HepG2 (cell line): ENCODE measurements around the gene TF. TPM values are rescaled to one million over a fixed set of nuclear protein-coding genes. Genes with fewer than 3 reads are reported as not detected.

Experiments used
- ATAC-seq: fragments of 200-7000 bp; cut with Tn5 transposase; 3 replicates; pipeline ENCODE4 v1.9.1; 2020; ENCODE audit warnings: mild to moderate bottlenecking, moderate library complexity
- BruUV-seq: library from RNA; stranded (reverse); fragments of 400-500 nt; replicated peaks from 2 replicates; lab custom pipeline; 2021; lab: Mats Ljungman, UMichigan
- CTCF ChIA-PET: fragments of 300-600 bp; formaldehyde crosslinking; extraction: SDS; loops from one replicate; lab custom pipeline; 2021; ENCODE audit warnings: low total read pairs, inconsistent platforms, low intra/inter-chr PET ratio; lab: Yijun Ruan, JAX
- POLR2A ChIA-PET: fragments of 350-600 bp; sonication (Branson Sonifier 250); formaldehyde crosslinking; loops from one replicate; lab custom pipeline; 2020; ENCODE audit warnings: antibody characterized with exemption, inconsistent platforms; lab: Yijun Ruan, JAX
- DNase-seq: peaks from one replicate; pipeline ENCODE4 v3.0.0-alpha.2; 2015; ENCODE audit warnings: low spot score
- FAIRE-seq: peaks from 3 replicates; lab custom pipeline; 2011; peaks lifted over from hg19 to GRCh38; lab: Jason Lieb, UNC
- H2AFZ ChIP-seq: one replicate; pipeline ENCODE4 v1.6.1; 2011; ENCODE audit warnings: low read length, inconsistent platforms
- H3K27ac ChIP-seq: fragments of 300-600 bp; 3 replicates; pipeline ENCODE4 v1.8.0; 2011; ENCODE audit warnings: mixed run types, mild to moderate bottlenecking, mixed read lengths, low read length, inconsistent platforms; ENCODE audit not compliant: insufficient read depth; ENCODE audit errors: extremely low read length
- H3K27me3 ChIP-seq, 2 experiments: fragments of 200-600 bp in 1 of 2; 2 replicates in 1 of 2; 3 replicates in 1 of 2; pipeline versions ENCODE4 v1.6.0 to v1.8.0; 2011; ENCODE audit warnings: low read length in 2 of 2, mild to moderate bottlenecking in 2 of 2, moderate library complexity in 2 of 2, inconsistent platforms in 1 of 2; ENCODE audit not compliant: insufficient read depth in 2 of 2, control insufficient read depth in 1 of 2
- H3K36me3 ChIP-seq, 2 experiments: fragments of 200-600 bp in 1 of 2; replicated peaks in 1 of 2; 2 replicates in 1 of 2; 3 replicates in 1 of 2; pipeline versions ENCODE4 v1.5.1 to v1.8.0; 2011; ENCODE audit warnings: low read length in 2 of 2, inconsistent platforms in 1 of 2; ENCODE audit not compliant: insufficient read depth in 2 of 2, control insufficient read depth in 1 of 2
- H3K4me1 ChIP-seq: 2 replicates; pipeline ENCODE4 v1.5.1; 2012; ENCODE audit warnings: low read length, inconsistent platforms; ENCODE audit not compliant: insufficient read depth
- H3K4me2 ChIP-seq: 2 replicates; pipeline ENCODE4 v1.6.0; 2011; ENCODE audit warnings: low read depth, low read length, inconsistent platforms
- H3K4me3 ChIP-seq, 3 experiments: fragments of 200-600 bp in 1 of 3; sonication (generic), shearing (Covaris generic) in 1 of 3; replicated peaks in 1 of 3; 2 replicates each; pipeline ENCODE4 v1.5.1; 2011 to 2016; ENCODE audit warnings: low read length in 3 of 3, inconsistent platforms in 2 of 3, low read depth in 2 of 3, mild to moderate bottlenecking in 2 of 3, control low read depth in 1 of 3, mixed read lengths in 1 of 3; ENCODE audit not compliant: insufficient read depth in 1 of 3
- H3K79me2 ChIP-seq: one replicate; pipeline ENCODE4 v1.6.1; 2011; ENCODE audit warnings: low read length, inconsistent platforms; ENCODE audit not compliant: insufficient read depth
- H3K9ac ChIP-seq: 2 replicates; pipeline ENCODE4 v1.6.0; 2011; ENCODE audit warnings: mild to moderate bottlenecking, low read depth, low read length, inconsistent platforms; ENCODE audit not compliant: insufficient read depth
- H3K9me3 ChIP-seq: 2 replicates; pipeline ENCODE4 v1.5.1; 2012; ENCODE audit warnings: mild to moderate bottlenecking, low read length
- H4K20me1 ChIP-seq: 2 replicates; pipeline ENCODE4 v1.6.0; 2011; ENCODE audit warnings: inconsistent platforms, mild to moderate bottlenecking, low read length, moderate library complexity; ENCODE audit not compliant: insufficient read depth
- BORCS8-MEF2B ChIP-seq: sonication (generic); formaldehyde crosslinking; IDR thresholded peaks from 2 replicates; pipeline ENCODE4 v1.8.0; 2022; ENCODE audit warnings: mild to moderate bottlenecking, missing genetic modification reagents
- CCAR2 ChIP-seq: fragments of 200-400 bp; formaldehyde crosslinking; optimal IDR thresholded peaks from 2 replicates; pipeline ENCODE3; 2018; ENCODE audit warnings: low read depth, mild to moderate bottlenecking, low read length, moderate library complexity
- MYPOP ChIP-seq: sonication (generic); formaldehyde crosslinking; IDR thresholded peaks from 2 replicates; pipeline ENCODE4 v1.8.1; 2023; ENCODE audit warnings: mild to moderate bottlenecking, moderate library complexity, missing genetic modification reagents
- NR1H2 ChIP-seq: sonication (generic); formaldehyde crosslinking; IDR thresholded peaks from 2 replicates; pipeline ENCODE4 v1.8.1; 2022; ENCODE audit warnings: low read depth, missing genetic modification reagents, borderline replicate concordance
- RFX3 ChIP-seq: IDR thresholded peaks from 2 replicates; pipeline ENCODE4 v1.6.1; 2016; ENCODE audit warnings: missing biosample characterization, missing genetic modification reagents
- SOX6 ChIP-seq, 2 experiments: fragments of 450-650 bp in 1 of 2; sonication (generic) in 1 of 2; formaldehyde crosslinking in 1 of 2; IDR thresholded peaks; 2 replicates each; pipeline versions ENCODE4 v1.4.0 to v1.6.1; 2017 to 2020; ENCODE audit warnings: antibody characterized with exemption in 1 of 2, mild to moderate bottlenecking in 1 of 2, missing genetic modification reagents in 1 of 2
- TCF12 ChIP-seq, 2 experiments: fragments of 450-650 bp in 1 of 2; sonication (generic) in 1 of 2; formaldehyde crosslinking in 1 of 2; IDR thresholded peaks; 2 replicates each; pipeline versions ENCODE4 v1.6.1 to v1.8.0; 2017 to 2022; ENCODE audit warnings: antibody characterized with exemption in 1 of 2, mild to moderate bottlenecking in 1 of 2, missing genetic modification reagents in 1 of 2, moderate library complexity in 1 of 2
- ZHX2 ChIP-seq, 2 experiments: sonication (generic) in 1 of 2; formaldehyde crosslinking in 1 of 2; IDR thresholded peaks; 2 replicates each; pipeline versions ENCODE4 v1.6.1 to v1.9.0; 2014 to 2022; ENCODE audit warnings: antibody characterized with exemption in 1 of 2, borderline replicate concordance in 1 of 2, inconsistent platforms in 1 of 2, low read depth in 1 of 2, missing genetic modification reagents in 1 of 2
- ZKSCAN8 ChIP-seq: IDR thresholded peaks from 2 replicates; pipeline ENCODE4 v1.6.1; 2016; ENCODE audit warnings: borderline replicate concordance, missing genetic modification reagents, missing compliant biosample characterization
- ZNF557 ChIP-seq: sonication (generic); formaldehyde crosslinking; IDR thresholded peaks from 2 replicates; pipeline ENCODE4 v1.4.0; 2020; ENCODE audit warnings: missing genetic modification reagents
- ZNF749 ChIP-seq: sonication (generic); formaldehyde crosslinking; IDR thresholded peaks from 2 replicates; pipeline ENCODE4 v1.8.0; 2022; ENCODE audit warnings: mild to moderate bottlenecking, missing genetic modification reagents, moderate library complexity, borderline replicate concordance
- WGBS: methylation state at CpG from one replicate; pipeline ENCODE4 v1.1.6; 2017; ENCODE audit warnings: low lambda C conversion rate; 5-methylcytosine and 5-hydroxymethylcytosine counted together
- in situ Hi-C: cut with HindIII; loops from 2 replicates; pipeline ENCODE4 v1.10.0; 2017; ENCODE audit warnings: low pct_unique_long_range_greater_than_20kb; ENCODE audit not compliant: extremely low pct_ligation_motif_present
- intact Hi-C: fragments of 100-400 bp; cut with micrococcal nuclease; formaldehyde crosslinking; loops from one replicate; pipeline ENCODE4 v1.10.0; 2022; ENCODE audit not compliant: unreplicated experiment
- polyA plus RNA-seq, 8 experiments: library from polyadenylated mRNA; depleted of rRNA in 3 of 8; stranded (reverse) in 7 of 8; unstranded in 1 of 8; fragments of >200 nt; fragmentation: Illumina TruSeq in 4 of 8; extraction: Trizol in 4 of 8; gene quantifications; 2 replicates each; pipeline versions ENCODE4 v1.2.1 to v1.2.3, GENCODE V29; 2011 to 2016; ENCODE audit warnings: low read depth in 4 of 8, missing spikeins in 1 of 8, mixed read lengths in 1 of 8; ENCODE audit not compliant: insufficient read depth in 1 of 8
- total RNA-seq, 5 experiments: library from RNA; depleted of rRNA; stranded (reverse); fragments of >200 nt; fragmentation: Illumina TruSeq; extraction: Trizol; gene quantifications; 2 replicates each; pipeline ENCODE4 v1.2.3, GENCODE V29; 2016; ENCODE audit warnings: low read depth in 1 of 5
- TF ChIP-seq, protein P1 (sequence below): sonication (generic); formaldehyde crosslinking; IDR thresholded peaks from 2 replicates; pipeline ENCODE4 v1.5.1; 2020; ENCODE audit warnings: mild to moderate bottlenecking, moderate library complexity, missing genetic modification reagents

Gene TF
- total and polyA plus RNA-seq, 2 of the 13 experiments (the other 11 are each of a cell fraction or from before 2014, with no cell fraction given), result 10,074 to 11,821 TPM

DNA sequence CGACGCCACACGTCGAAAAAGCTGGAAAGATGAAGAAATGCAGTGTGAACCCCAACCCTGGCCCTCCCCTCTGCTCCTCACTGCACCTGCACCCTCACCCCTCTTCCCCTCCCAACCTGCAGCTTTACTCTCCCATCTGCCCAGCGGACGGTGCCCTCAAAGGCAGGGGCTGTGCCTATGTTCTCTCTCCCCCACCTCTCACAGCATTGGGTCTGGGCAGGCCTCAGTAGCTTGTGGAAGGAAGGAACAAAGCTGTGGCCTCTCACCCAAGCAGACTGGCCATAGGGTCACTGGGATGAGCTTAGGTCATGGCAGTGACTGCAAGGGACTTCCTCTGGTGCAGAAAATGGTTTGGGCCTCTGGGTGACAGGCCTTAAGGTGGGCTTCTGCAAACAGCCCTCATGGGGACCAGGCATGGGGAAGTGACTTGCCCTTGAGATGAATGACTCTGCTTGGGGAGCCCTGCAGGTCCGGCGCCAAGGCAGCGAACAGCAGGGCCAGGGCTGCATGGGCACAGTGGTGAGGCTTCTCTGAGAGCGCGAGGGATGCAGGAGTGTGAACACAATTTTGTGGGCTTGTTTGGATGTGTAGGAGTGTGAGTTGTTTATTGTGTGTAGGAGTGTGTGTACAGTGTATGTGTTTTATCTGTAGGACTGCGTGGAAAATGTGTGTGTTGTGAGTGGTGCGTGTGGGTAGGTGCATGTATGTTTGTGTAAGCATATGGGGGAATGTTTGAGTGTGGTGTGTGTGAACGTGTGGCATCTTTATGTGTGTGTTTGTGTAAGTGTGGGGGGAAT is 88.6 kb downstream of the TF start:
- Histone ChIP-seq H3K4me3 (no peak overlapping the region), H3K36me3 (no peaks in the 10 kb centered on the region), H2AFZ (no peak overlapping the region), H3K27ac (no peak overlapping the region), H4K20me1 (no peaks in the 10 kb centered on the region), H3K79me2 (no peaks in the 10 kb centered on the region), H3K9me3 (no peaks in the 10 kb centered on the region), H3K4me2 (no peak overlapping the region), H3K9ac (no peak overlapping the region), H3K27me3 (peaks cover 6 to 31% of the 10 kb centered on the region in 2 experiments; a peak in 4 of 5 replicates), H3K4me1 (peaks cover 16% of the 10 kb centered on the region)
- intact Hi-C loops, result no loop called here
- WGBS, result 63% methylated on average over 14 of the region's 14 CpGs
- POLR2A ChIA-PET, result no interaction called here
- ATAC-seq (no peak), FAIRE-seq (no peak), DNase-seq (no peak)
- BruUV-seq, result no TSS peak
- in situ Hi-C loops, result no loop called here
- CTCF ChIA-PET, result no interaction called here
- TF ChIP-seq, protein P1, sequence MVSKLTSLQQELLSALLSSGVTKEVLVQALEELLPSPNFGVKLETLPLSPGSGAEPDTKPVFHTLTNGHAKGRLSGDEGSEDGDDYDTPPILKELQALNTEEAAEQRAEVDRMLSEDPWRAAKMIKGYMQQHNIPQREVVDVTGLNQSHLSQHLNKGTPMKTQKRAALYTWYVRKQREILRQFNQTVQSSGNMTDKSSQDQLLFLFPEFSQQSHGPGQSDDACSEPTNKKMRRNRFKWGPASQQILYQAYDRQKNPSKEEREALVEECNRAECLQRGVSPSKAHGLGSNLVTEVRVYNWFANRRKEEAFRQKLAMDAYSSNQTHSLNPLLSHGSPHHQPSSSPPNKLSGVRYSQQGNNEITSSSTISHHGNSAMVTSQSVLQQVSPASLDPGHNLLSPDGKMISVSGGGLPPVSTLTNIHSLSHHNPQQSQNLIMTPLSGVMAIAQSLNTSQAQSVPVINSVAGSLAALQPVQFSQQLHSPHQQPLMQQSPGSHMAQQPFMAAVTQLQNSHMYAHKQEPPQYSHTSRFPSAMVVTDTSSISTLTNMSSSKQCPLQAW, result no peak
- TF ChIP-seq CCAR2 (no peak), ZHX2 (IDR thresholded peaks at IDR 0.05; ENCODE audit: low read depth) (no peak), ZHX2 (CRISPR knock-in tag; IDR thresholded peaks at IDR 0.05; ENCODE audit: borderline replicate concordance) (no peak), RFX3 (no peak), ZKSCAN8 (CRISPR knock-in tag) (no peak), ZNF557 (no peak), BORCS8-MEF2B (CRISPR knock-in tag) (no peak), ZNF749 (CRISPR knock-in tag) (no peak), SOX6 (IDR thresholded peaks at IDR 0.05) (no peak), SOX6 (CRISPR knock-in tag; IDR thresholded peaks at IDR 0.05) (no peak), MYPOP (CRISPR knock-in tag) (no peak), NR1H2 (CRISPR knock-in tag) (no peak), TCF12 (IDR thresholded peaks at IDR 0.05) (no peak), TCF12 (CRISPR knock-in tag; IDR thresholded peaks at IDR 0.05) (no peak)
